Measurements from ENCODE around the gene PCDHB1.
"Not testable (repeated sequence)": the region's sequence is repeated elsewhere in the genome, so short reads cannot be mapped to it uniquely, and the experiment has no call there.

PCDHB1 gene

DNA sequence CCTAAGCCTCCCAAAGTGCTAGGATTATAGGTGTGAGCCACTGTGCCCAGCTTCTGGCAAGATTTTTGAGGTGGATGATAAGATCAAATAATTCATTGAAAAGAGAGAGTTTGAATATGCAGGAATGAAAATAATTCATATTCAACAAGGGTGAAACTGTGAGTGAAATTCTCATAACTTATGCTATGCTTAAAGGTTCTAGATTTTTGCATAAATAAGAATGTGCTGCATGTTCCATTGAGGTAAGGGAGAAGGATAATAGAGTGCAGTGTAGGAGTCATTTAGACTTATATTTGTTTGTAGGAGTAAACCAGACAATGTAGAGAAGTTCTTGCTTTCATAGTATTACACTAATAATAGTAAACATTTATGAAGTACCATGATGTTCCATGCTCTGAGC is 31.1 kb downstream of the PCDHB1 start:
- DNase-seq: no peak

DNA sequence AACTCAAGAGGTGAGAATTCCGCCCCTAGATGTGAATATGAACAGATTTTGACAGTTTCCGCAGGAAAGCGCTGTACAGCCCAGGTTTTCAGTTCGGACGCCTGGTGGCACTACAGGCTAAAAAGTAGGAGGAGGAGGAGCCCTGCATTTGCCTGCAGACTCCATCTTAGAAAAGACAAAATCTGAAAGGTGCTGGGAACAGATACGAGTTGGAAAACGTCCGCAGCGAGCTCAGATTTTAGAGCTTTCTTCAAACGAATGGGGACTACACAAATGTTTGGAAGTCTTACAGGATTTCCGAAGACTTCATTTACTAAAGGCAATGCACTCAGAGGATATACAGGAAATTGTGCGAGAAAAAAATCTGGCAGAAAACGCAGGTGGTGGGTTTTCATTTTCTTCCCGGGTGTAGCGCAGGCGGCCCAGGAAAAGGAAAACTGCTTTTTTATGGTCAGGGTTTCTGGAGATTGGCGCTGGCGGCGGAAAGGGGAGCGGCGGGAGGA is 33.4 kb downstream of the PCDHB1 start:
- DNase-seq: peak; percentile 15 to 31

DNA sequence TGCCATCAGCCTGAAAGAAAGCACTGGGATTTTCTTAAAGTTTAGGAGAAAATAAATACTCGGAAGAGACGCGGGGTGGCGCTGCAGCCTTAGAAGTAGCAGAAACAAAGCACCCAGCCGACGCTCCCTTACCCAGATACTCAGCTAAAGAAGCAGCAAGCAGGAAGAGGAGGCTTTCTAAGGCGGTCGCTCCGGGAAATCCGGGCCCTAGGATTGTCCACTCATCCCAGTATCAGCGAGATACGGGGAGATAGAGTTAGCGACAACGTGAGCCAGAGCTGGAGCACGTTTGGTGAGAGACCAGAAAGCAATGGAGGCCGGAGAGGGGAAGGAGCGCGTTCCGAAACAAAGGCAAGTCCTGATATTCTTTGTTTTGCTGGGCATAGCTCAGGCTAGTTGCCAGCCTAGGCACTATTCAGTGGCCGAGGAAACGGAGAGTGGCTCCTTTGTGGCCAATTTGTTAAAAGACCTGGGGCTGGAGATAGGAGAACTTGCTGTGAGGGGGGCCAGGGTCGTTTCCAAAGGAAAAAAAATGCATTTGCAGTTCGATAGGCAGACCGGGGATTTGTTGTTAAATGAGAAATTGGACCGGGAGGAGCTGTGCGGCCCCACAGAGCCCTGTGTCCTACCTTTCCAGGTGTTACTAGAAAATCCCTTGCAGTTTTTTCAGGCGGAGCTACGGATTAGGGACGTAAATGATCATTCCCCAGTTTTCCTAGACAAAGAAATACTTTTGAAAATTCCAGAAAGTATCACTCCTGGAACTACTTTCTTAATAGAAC is 43.5 kb downstream of the PCDHB1 start, which contains the start of gene PCDHB2:
TSS of gene PCDHB2 (plus strand) at position 135 of the 782 bp plus-strand sequence. CDS start at position 311, 176 bp downstream.
- no peak for DNase-seq

DNA sequence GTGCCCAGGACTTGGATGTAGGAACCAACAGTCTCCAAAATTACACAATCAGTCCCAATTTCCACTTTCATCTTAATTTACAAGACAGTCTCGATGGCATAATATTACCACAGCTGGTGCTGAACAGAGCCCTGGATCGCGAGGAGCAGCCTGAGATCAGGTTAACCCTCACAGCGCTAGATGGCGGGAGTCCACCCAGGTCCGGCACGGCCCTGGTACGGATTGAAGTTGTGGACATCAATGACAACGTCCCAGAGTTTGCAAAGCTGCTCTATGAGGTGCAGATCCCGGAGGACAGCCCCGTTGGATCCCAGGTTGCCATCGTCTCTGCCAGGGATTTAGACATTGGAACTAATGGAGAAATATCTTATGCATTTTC is 44.1 kb downstream of the PCDHB1 start:
- DNase-seq: no peak

DNA sequence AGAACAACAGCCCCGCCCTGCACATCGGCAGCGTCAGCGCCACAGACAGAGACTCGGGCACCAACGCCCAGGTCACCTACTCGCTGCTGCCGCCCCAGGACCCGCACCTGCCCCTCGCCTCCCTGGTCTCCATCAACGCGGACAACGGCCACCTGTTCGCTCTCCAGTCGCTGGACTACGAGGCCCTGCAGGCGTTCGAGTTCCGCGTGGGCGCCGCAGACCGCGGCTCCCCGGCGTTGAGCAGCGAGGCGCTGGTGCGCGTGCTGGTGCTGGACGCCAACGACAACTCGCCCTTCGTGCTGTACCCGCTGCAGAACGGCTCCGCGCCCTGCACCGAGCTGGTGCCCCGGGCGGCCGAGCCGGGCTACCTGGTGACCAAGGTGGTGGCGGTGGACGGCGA is 45.0 kb downstream of the PCDHB1 start:
- DNase-seq: not testable (repeated sequence)

DNA sequence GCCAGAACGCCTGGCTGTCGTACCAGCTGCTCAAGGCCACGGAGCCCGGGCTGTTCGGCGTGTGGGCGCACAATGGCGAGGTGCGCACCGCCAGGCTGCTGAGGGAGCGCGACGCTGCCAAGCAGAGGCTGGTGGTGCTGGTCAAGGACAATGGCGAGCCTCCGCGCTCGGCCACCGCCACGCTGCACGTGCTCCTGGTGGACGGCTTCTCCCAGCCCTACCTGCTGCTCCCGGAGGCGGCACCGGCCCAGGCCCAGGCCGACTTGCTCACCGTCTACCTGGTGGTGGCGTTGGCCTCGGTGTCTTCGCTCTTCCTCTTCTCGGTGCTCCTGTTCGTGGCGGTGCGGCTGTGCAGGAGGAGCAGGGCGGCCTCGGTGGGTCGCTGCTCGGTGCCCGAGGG is 45.4 kb downstream of the PCDHB1 start:
- not testable (repeated sequence) for DNase-seq

DNA sequence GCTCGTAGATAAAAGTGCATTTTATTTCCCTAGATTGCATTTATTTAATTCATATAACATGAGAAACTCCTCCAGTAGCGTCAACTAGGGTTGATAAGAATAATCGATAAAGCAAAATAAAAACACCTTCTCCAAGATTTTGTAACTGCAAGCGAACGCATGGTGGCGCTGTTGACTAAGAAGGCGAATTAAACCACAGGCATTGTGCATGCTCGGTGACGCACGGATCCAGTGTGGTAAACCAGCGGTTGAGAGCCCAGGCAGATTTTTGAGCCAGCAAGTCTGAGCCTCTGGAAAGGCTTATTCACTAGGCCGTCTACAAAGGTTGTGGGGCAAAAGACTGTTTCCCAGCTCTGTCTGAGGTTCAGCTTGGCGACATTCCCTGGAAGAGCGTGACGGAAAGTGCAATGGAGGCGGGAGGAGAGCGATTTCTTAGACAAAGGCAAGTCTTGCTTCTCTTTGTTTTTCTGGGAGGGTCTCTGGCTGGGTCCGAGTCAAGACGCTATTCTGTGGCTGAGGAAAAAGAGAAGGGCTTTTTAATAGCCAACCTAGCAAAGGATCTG is 49.1 kb downstream of the PCDHB1 start, which contains the start of gene PCDHB3:
TSS of gene PCDHB3 (plus strand) at position 231 of the 563 bp plus-strand sequence. CDS start at position 408, 177 bp downstream.
- peak; percentile 37 to 55 for DNase-seq

DNA sequence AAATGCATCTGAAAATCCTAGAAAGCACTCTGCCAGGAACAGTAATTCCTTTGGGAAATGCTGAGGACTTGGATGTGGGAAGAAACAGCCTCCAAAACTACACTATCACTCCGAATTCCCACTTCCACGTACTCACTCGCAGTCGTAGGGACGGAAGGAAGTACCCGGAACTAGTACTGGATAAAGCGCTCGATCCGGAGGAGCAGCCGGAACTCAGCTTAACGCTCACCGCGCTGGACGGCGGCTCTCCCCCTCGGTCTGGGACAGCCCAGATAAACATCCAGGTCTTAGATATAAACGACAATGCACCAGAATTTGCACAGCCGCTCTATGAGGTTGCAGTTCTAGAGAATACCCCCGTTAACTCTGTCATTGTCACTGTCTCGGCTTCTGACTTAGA is 49.9 kb downstream of the PCDHB1 start:
- no peak for DNase-seq

DNA sequence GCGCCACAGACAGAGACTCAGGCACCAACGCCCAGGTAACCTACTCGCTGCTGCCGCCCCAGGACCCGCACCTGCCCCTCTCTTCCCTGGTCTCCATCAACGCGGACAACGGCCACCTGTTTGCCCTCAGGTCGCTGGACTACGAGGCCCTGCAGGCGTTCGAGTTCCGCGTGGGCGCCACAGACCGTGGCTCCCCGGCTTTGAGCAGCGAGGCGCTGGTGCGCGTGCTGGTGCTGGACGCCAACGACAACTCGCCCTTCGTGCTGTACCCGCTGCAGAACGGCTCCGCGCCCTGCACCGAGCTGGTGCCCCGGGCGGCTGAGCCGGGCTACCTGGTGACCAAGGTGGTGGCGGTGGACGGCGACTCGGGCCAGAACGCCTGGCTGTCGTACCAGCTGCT is 50.9 kb downstream of the PCDHB1 start:
- DNase-seq: not testable (repeated sequence)

DNA sequence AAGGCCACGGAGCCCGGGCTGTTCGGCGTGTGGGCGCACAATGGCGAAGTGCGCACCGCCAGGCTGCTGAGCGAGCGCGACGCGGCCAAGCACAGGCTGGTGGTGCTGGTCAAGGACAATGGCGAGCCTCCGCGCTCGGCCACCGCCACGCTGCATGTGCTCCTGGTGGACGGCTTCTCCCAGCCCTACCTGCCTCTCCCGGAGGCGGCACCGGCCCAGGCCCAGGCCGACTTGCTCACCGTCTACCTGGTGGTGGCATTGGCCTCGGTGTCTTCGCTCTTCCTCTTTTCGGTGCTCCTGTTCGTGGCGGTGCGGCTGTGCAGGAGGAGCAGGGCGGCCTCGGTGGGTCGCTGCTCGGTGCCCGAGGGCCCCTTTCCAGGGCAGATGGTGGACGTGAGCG is 51.3 kb downstream of the PCDHB1 start:
- DNase-seq: not testable (repeated sequence)

DNA sequence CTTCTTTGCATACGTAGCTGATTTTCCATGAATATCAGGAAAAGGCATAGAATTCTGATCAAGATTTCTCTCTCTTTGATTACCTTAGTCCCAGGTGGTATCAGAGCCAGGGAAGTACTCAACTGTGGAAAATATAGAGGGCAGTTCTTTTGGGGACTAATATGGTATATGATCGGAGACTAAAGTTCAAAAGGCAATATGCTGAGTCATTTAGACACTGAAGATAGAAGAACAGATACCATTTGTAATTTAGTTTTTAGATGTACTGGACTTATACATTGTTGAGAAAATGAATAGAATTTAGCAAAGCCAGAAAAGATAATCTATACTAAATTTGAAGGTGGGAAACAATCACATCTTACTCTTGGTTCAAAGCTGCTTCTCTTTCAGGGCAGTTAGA is 54.2 kb downstream of the PCDHB1 start:
- DNase-seq: no peak

Data from activated CD4-positive, alpha-beta T cell treated with anti-CD3 and anti-CD28 coated beads, Interleukin-2, amount 50 U/mL, for 48 hours (primary cell).